Measurements from ENCODE around the gene FAM118A.
"Not testable (repeated sequence)": the region's sequence is repeated elsewhere in the genome, so short reads cannot be mapped to it uniquely, and the experiment has no call there.

The FAM118A gene

GRCh38 chr22:45310331-45310976 is 720 bp downstream of the FAM118A start:
- DNase-seq (ENCODE audit: low spot score), result peak; percentile 33

GRCh38 chr22:45310977-45311531 is 1.3 kb downstream of the FAM118A start:
- DNase-seq (ENCODE audit: low spot score), result no peak

- no peak for DNase-seq (ENCODE audit: low spot score)
Observed at GRCh38 chr22:45312415-45312814, 2.7 kb downstream of the FAM118A start.

GRCh38 chr22:45312856-45313255 is 3.1 kb downstream of the FAM118A start:
- DNase-seq (ENCODE audit: low spot score), result no peak

GRCh38 chr22:45314054-45314721 is 4.5 kb downstream of the FAM118A start:
- DNase-seq (ENCODE audit: low spot score), result no peak

- DNase-seq (ENCODE audit: low spot score), result no peak
Observed at GRCh38 chr22:45314786-45315185, 5.1 kb downstream of the FAM118A start.

GRCh38 chr22:45316796-45317526 is 7.2 kb downstream of the FAM118A start:
- DNase-seq (ENCODE audit: low spot score), result no peak

- no peak for DNase-seq (ENCODE audit: low spot score)
Observed at GRCh38 chr22:45317551-45318167, 7.9 kb downstream of the FAM118A start.

GRCh38 chr22:45318168-45318557 is 8.4 kb downstream of the FAM118A start:
- DNase-seq (ENCODE audit: low spot score), result peak; percentile 79

- DNase-seq (ENCODE audit: low spot score), result no peak
Observed at GRCh38 chr22:45318558-45319323, 9.0 kb downstream of the FAM118A start.

GRCh38 chr22:45319324-45319685 is 9.6 kb downstream of the FAM118A start:
- DNase-seq (ENCODE audit: low spot score), result no peak

GRCh38 chr22:45320357-45320976 is 10.7 kb downstream of the FAM118A start:
- DNase-seq (ENCODE audit: low spot score), result no peak

GRCh38 chr22:45321827-45322226 is 12.1 kb downstream of the FAM118A start:
- no peak for DNase-seq (ENCODE audit: low spot score)

- DNase-seq (ENCODE audit: low spot score), result no peak
Observed at GRCh38 chr22:45322873-45323525, 13.3 kb downstream of the FAM118A start.

- no peak for DNase-seq (ENCODE audit: low spot score)
Observed at GRCh38 chr22:45323695-45324094, 14.0 kb downstream of the FAM118A start.

- DNase-seq (ENCODE audit: low spot score), result no peak
Observed at GRCh38 chr22:45324311-45324711, 14.6 kb downstream of the FAM118A start.

- DNase-seq (ENCODE audit: low spot score), result not testable (repeated sequence)
Observed at GRCh38 chr22:45328261-45328660, 18.5 kb downstream of the FAM118A start.

GRCh38 chr22:45328822-45329529 is 19.2 kb downstream of the FAM118A start:
- DNase-seq (ENCODE audit: low spot score), result no peak

- DNase-seq (ENCODE audit: low spot score), result no peak
Observed at GRCh38 chr22:45329530-45329936, 19.8 kb downstream of the FAM118A start.

GRCh38 chr22:45330548-45330947 is 20.8 kb downstream of the FAM118A start:
- no peak for DNase-seq (ENCODE audit: low spot score)
